Activated CD4-positive, CD25-positive, alpha-beta regulatory T cell (primary cell): Measurements from ENCODE around the gene ST8SIA4.
"Not testable (repeated sequence)": the region's sequence is repeated elsewhere in the genome, so short reads cannot be mapped to it uniquely, and the experiment has no call there.

Experiments used
- DNase-seq, 4 experiments: peaks; one replicate each; lab custom pipeline; 2025; lab: John Stamatoyannopoulos, UW

The ST8SIA4 gene

DNA sequence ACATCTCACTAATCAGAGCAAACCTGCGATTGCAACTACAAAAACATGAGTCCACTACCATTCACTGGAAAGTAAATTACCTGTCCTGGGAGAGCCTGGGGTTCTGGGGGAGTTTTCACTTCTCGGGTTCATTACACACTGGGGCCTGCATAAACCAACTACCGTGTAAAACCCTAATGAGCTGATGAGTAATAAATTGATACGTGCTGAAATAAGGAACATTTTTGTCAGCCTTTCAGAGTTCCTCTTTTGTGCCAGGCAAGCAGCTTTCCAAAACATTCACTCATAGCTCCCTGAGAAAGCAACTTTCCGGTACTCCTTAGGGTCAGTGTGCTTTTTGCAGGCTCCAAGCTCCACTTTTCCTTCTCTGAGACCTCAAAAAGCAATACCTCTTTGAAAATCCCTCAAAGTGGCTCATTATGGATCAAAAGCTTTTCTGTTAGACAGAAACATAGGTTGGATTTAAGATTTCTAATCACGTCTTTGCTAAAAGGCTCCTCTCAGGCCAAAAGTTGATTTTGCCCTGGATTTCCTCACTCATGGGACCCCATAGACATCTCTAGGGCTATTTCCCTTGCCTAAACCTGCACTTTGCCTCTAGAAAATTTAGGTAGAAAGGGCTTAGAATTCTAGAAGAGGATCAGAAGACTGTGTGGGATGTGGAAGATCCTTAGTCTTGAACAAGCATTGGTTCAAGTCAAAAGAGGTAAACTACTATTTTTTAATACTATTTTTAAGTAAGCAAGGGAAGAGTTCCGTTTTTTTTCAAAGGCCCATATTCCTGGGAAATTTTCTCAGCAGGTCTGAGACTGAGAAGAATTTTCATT is 74.8 kb downstream of the ST8SIA4 start:
- DNase-seq = no peak

DNA sequence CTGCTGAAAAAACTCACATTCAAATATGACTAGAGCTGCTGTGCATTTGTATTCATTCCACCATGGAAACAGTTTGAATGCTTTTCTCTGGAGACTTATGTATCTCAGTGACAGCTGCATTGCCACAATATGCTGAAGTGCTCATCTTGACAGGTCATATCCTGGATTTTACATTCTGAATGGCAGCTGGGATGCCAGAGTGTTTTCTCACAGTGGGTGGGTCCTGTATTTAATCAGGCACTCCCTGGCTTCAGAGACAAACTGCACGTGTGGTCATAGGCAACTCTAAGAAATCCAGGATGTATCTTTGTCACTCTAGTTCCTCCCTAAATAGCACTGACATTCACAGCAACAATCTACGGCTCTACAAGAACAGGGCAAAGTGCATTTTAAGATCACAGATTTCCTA is 75.6 kb downstream of the ST8SIA4 start:
- DNase-seq = no peak

DNA sequence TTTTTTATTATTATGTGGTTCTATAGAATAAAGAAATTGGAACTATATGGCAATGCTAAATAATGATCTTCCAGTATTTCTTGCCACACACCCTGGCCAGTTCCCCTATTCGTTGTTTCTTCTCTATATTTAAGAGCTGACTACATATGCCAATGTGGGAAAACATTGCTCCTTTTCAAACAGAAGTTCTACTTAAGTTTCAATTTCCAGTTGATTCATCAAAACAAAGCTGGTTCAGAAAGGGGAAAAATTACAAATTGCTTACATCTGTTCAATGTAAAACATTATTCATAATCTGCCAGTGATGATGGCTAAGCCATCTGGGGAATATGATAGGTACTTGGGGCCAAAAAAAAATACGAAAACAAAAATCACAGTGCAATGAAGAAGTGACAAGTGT is 76.9 kb downstream of the ST8SIA4 start:
- no peak for DNase-seq

- no peak for DNase-seq
These were observed 78.4 kb downstream of the ST8SIA4 start for GRCh38 chr5:100824635-100825034.

GRCh38 chr5:100823812-100824211 is 79.3 kb downstream of the ST8SIA4 start:
- no peak for DNase-seq

DNA sequence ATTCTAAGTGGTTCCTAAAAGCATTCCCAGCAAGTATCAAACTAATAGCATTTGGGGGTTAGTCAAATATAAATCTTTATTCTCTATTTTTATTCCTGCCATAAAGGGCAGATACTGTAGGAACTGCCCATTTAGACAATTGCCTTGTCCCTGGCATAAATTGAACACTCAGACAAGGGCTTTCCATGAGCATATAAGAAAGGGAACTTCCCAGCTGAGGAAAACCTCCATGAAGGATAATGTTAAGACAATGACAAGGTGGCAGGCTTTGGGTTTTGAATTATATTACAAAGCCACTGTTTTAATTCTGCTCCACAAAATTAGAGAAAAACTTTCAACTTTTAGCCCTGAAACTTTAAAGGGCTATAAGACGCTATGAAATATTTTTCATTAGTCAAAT is 81.3 kb downstream of the ST8SIA4 start:
- no peak for DNase-seq

DNA sequence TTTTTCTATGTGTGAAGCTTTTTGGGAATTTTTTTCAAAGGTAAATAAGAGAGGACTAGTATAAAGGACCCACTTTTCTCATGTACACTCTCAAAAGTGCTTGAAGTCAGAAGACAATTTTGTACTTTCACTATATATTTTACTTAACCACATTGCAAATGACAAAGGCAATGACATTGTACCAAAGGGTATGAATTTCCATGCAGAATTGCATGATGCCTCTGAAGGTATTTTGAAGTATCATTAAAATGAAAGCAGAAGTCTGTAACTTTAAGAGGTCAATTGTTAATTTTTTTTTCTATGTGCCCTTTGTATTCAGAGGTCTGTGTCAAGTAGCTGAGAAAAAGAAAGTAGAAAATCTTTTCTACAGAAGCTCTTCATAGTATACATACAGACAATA is 84.7 kb downstream of the ST8SIA4 start:
- DNase-seq = no peak

GRCh38 chr5:100803397-100803796 is 99.7 kb downstream of the ST8SIA4 start:
- DNase-seq = no peak

DNA sequence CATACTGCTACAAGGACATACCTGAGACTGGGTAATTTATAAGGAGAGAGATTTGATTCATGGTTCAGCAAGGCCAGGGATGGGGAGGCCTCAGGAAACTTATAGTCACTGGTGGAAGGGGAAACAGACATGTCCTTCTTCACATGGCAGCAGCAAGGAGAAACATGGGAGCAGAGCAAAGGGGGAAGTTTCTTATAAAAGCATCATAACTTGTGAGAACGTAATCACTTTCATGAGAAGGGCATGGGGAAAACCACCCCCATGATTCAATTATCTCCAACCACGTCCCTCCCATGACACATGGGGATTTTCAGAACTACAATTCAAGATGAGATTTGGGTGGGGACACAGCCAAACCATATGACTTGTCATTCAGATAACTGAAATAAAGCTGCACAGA is 100.9 kb downstream of the ST8SIA4 start:
- no peak for DNase-seq

GRCh38 chr5:100800562-100800961 is 102.5 kb downstream of the ST8SIA4 start:
- DNase-seq = no peak

DNA sequence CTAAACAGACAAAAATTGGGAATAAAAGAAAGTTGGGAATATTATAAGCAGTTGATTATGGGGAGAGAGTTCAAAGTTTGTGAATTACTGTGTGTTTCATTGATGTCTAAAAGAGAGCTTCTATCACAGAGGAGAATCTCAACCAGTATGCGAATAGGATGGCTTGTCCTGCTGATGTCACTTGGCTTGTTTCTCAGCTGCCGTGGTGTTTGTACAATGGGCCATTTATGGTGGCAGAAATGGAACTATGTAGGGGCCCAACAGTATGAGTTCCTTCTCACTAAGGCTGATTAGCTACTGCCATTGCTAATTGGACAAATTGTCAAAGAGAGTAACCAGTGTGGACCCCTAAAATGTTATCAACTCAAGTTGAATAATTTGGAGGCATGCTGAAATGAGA is 103.9 kb downstream of the ST8SIA4 start:
- no peak for DNase-seq

GRCh38 chr5:100797861-100798260 is 105.2 kb downstream of the ST8SIA4 start:
- DNase-seq = no peak

DNA sequence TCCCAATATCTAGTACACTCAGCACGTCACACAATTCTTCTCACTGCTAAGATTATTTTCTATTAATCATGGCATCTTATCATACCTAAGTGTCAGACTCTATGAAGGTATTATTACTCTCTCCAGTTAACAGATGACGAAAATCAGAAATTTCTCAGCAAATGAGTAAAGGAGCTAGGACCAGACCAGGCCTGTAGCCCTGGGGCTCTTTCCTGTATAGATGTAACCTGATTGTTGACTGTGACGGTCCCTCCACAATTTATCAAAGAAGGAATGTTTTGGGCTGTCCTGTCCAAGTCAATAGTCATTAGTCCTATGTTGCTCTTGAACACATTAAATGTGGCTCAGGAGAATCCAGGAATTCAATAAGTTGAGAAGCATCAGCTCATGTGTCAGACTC is 106.2 kb downstream of the ST8SIA4 start:
- no peak for DNase-seq

DNA sequence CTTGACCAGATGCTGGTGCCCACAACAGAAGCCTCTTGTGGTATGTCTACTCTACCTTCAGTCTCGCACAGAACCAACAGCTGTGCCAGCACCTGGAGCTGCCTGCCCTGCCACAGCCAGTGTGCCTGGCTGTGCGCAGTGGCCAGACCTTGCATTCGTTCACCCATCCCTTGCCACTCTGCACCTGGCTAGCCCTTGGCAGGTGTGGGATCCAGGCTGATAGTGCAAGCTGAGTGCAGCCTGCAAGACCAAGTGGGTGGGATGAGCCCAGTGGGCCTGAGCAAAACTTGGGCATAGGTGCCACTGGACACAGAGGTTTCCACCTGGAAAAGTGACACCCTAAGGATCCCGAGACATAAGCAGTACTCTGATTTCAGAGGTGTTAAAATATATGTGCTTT is 108.2 kb downstream of the ST8SIA4 start:
- no peak for DNase-seq

GRCh38 chr5:100794218-100794617 is 108.9 kb downstream of the ST8SIA4 start:
- no peak for DNase-seq

GRCh38 chr5:100792781-100793180 is 110.3 kb downstream of the ST8SIA4 start:
- DNase-seq = no peak

DNA sequence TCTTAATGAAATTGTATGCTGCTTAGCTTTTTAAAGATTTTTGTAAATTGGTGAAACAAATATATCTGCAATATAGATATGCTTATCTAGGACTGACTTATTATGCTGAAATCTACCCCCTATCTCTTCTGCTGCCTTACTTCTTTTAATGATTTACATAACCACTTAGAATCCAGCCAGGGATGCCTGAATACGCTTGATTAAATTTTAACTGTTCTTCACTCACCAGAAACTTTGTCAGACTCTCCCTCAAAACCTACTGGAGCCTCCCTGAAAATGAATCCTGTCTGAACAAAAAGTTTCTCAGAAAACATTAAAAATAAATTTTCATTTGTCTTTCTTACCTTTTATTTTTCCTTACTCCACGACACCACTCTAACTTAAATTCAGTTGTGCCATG is 111.7 kb downstream of the ST8SIA4 start:
- DNase-seq = no peak

DNA sequence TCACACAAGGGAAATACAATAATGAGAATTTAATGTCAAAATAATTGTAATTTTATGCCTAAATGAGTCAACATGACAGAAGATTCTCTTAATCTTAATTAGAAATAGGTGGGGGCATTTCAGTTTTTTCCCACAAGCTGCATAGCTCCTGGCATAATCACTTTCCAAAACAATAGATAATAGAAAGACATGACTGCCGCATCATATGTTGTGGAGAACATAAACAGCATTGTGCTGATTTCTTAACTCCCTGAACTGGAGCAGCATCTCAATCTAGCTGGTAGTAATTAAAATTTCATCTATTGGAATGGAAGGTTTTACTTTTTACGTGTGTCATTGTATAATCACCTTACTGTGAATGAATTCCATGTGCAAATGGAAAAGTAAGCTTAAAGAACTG is 112.1 kb downstream of the ST8SIA4 start:
- DNase-seq = no peak

DNA sequence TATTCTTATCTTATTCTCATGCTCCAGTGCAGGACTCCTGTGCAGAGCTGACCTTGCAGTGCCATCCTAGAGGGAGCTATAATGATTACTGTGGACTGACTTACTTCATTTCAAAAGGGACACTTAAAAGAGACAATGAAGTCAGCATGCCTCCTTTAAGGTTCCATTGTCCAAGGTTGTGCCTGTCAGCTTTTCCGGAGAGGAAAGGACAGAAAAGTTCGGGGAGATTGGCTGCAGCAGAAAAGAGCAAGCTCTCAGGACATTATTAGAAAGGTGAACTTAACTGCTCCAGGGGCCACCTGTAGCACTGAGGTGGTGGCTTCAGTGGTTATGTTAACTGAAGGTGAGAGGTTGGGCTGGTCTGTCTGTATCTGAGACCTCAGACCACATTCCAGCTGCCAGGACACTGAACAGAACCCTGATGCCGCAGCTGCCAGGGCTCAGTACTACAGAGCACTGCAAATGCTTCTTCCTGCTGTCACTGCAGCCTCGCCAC is 112.9 kb downstream of the ST8SIA4 start:
- DNase-seq = no peak

- no peak for DNase-seq
These were observed 113.4 kb downstream of the ST8SIA4 start for GRCh38 chr5:100789694-100790093.

- DNase-seq = no peak
These were observed 114.7 kb downstream of the ST8SIA4 start for GRCh38 chr5:100788417-100788816.

DNA sequence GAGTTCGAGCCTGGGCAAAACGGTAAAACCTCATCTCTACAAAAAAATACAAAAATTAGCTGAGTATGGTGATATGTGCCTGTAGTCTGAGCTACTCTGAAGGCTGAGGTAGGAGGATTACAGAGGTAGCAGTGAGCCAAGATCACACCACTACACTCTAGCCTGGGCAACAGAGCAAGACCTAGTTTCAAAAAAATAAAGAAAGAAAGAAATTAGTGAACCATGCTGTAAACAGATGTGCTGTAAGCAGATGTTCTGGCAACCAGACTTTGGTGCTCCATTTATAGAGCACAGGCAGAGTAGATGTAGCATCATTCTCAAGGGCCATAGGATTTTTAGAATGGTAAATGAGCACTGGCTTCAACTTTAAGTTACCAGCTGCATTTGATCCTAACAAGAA is 115.4 kb downstream of the ST8SIA4 start:
- DNase-seq = no peak

DNA sequence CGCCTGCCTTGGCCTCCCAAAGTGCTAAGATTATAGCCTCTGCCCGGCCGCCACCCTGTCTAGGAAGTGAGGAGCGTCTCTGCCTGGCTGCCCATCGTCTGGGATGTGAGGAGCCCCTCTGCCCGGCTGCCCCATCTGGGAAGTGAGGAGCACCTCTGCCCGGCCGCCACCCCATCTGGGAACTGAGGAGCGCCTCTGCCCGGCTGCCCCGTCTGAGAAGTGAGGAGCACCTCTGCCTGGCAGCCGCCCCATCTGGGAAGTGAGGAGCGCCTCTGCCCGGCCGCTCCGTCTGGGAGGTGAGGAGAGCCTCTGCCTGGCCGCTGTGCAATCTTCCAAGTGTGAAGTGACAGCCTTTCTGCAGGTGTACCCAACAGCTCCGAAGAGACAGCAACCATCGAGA is 117.5 kb downstream of the ST8SIA4 start:
- DNase-seq = not testable (repeated sequence)

DNA sequence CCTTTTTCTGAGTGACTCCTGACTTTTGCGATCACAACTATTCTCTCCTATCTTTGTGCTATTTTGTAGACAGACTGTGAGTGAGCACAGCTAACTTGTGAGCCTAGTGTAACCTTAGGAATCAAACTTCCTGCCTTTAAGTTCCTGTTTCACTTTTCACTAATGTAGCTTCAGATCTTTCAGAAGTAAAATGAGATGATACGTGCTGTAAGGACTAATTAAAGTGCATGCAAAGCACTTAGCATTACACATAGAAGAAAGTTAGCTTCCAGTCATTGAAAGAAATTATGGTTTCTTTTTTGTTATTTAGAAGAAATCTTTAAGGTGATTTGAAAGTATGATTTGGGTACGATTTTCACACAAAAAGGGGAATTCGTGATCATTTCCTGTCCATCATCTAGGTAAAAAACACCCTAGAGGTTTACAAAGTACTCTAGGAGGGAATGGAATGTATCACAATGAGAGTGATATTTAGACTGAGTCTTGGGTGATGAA is 122.7 kb downstream of the ST8SIA4 start:
- DNase-seq = no peak
